ENCODE data around the gene PXT1. TPM values are rescaled to one million over a fixed set of nuclear protein-coding genes. Genes with fewer than 3 reads are reported as not detected.

Gene PXT1
- polyA plus RNA-seq, 1 donor (not counting 4 experiments of a cell fraction or from before 2014, with no cell fraction given): 0.08 TPM

DNA sequence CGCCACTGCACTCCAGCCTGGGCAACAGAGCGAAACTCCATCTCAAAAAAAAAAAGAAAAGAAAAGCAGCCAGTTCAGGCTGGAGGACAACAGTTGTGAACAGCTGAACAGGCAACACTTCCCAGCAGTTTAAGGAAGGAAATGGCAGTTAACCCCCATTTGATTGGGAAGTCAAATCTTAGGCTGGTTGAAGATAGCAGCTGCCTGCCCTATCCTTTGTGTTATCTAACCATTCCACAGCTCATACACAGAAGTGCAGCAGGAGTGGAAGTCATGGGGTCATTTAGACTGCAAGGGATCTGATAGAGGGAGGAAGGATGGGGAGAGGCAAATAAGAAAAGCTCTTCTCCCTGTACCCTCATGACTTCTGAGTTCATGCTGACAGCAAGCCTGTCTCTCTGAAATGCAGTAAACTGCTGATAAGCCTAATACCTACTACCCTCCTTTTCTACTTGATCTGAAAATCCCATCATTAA lies 35.4 kb upstream of the PXT1 start:
- H3K9ac ChIP-seq (ENCODE audit: control insufficient read depth, extremely low read depth, insufficient read depth, low read length): no peak overlapping the region
- H3K36me3 ChIP-seq (ENCODE audit: control insufficient read depth in 2 of 2, extremely low read depth in 1 of 2, insufficient read depth in 2 of 2, low read length in 2 of 2): peaks cover 5 to 9% of the 10 kb centered on the region in 2 experiments
- DNase-seq (ENCODE audit: low read depth, low spot score) (no peak), FAIRE-seq (no peak)
- H4K20me1 ChIP-seq (ENCODE audit: control insufficient read depth, extremely low read depth, insufficient read depth, low read length): no peaks in the 10 kb centered on the region
- H3K27ac ChIP-seq (ENCODE audit: control insufficient read depth, insufficient read depth, low read length): no peak overlapping the region
- no peak overlapping the region for H2AFZ ChIP-seq (ENCODE audit: control insufficient read depth, low read length)
- H3K9me3 ChIP-seq (ENCODE audit: control insufficient read depth, low read depth, low read length): no peaks in the 10 kb centered on the region
- no peaks in the 10 kb centered on the region for H3K79me2 ChIP-seq (ENCODE audit: control insufficient read depth, insufficient read depth, low read length)
- H3K4me2 ChIP-seq (ENCODE audit: control insufficient read depth, extremely low read depth, insufficient read depth, low read depth, low read length): no peak overlapping the region
- no peaks in the 10 kb centered on the region for H3K9me1 ChIP-seq (ENCODE audit: control insufficient read depth, extremely low read depth, insufficient read depth, low read length)
- no peaks in the 10 kb centered on the region for H3K27me3 ChIP-seq (ENCODE audit: control insufficient read depth, extremely low read depth, insufficient read depth, low read length)
- no peak overlapping the region for H3K4me3 ChIP-seq (ENCODE audit: control insufficient read depth in 2 of 3, extremely low read depth in 1 of 3, insufficient read depth in 2 of 3, low read depth in 1 of 3, low read length in 3 of 3)
- H3K4me1 ChIP-seq (ENCODE audit: control insufficient read depth, extremely low read depth, insufficient read depth, low read length): no peaks in the 10 kb centered on the region
- TF ChIP-seq, protein P1, sequence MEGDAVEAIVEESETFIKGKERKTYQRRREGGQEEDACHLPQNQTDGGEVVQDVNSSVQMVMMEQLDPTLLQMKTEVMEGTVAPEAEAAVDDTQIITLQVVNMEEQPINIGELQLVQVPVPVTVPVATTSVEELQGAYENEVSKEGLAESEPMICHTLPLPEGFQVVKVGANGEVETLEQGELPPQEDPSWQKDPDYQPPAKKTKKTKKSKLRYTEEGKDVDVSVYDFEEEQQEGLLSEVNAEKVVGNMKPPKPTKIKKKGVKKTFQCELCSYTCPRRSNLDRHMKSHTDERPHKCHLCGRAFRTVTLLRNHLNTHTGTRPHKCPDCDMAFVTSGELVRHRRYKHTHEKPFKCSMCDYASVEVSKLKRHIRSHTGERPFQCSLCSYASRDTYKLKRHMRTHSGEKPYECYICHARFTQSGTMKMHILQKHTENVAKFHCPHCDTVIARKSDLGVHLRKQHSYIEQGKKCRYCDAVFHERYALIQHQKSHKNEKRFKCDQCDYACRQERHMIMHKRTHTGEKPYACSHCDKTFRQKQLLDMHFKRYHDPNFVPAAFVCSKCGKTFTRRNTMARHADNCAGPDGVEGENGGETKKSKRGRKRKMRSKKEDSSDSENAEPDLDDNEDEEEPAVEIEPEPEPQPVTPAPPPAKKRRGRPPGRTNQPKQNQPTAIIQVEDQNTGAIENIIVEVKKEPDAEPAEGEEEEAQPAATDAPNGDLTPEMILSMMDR (optimal IDR thresholded peaks at IDR 0.05 in 1 of 3, IDR thresholded peaks at IDR 0.05 in 1 of 3, conservative IDR thresholded peaks at IDR 0.05 in 1 of 3; ENCODE audit: extremely low read depth in 1 of 3, insufficient read depth in 2 of 3, low read length in 3 of 3): no peak
- TF ChIP-seq EZH2 (IDR thresholded peaks at IDR 0.05; ENCODE audit: low read length): no peak
- dilution Hi-C loops (cut with MboI; ENCODE audit: extremely low pct_ligation_motif_present, low sequenced_read_pairs): no loop called here

DNA sequence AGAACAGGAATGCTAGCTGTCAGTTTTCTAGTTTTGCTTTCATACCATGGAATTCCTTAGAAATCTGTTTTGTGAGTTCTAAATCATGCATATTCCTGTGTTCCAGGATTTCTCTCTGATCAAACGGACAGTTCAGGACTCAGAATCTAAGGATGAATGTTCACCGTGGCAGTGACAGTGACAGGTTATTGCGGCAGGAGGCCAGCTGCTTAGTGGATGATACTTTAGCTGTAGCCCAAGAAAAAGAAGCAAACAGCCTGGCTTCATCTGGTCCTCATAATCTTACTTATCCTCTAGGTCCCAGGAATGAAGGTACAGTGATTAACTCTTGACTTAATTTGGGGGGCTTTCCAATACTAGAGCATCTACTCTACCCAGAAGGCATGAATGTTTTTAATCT lies 27.3 kb upstream of the PXT1 start:
- peaks cover 2 to 7% of the 10 kb centered on the region in 2 experiments for H3K36me3 ChIP-seq (ENCODE audit: control insufficient read depth in 2 of 2, extremely low read depth in 1 of 2, insufficient read depth in 2 of 2, low read length in 2 of 2)
- no peak for FAIRE-seq

More for the DNA sequence above, 27.3 kb upstream of the PXT1 start:
- Histone ChIP-seq H3K4me1 (ENCODE audit: control insufficient read depth, extremely low read depth, insufficient read depth, low read length) (no peaks in the 10 kb centered on the region), H3K9me3 (ENCODE audit: control insufficient read depth, low read depth, low read length) (no peaks in the 10 kb centered on the region), H3K27me3 (ENCODE audit: control insufficient read depth, extremely low read depth, insufficient read depth, low read length) (no peaks in the 10 kb centered on the region), H2AFZ (ENCODE audit: control insufficient read depth, low read length) (no peak overlapping the region), H4K20me1 (ENCODE audit: control insufficient read depth, extremely low read depth, insufficient read depth, low read length) (no peaks in the 10 kb centered on the region), H3K79me2 (ENCODE audit: control insufficient read depth, insufficient read depth, low read length) (peaks cover 18% of the 10 kb centered on the region), H3K4me2 (ENCODE audit: control insufficient read depth, extremely low read depth, insufficient read depth, low read depth, low read length) (no peak overlapping the region), H3K27ac (ENCODE audit: control insufficient read depth, insufficient read depth, low read length) (no peak overlapping the region), H3K9me1 (ENCODE audit: control insufficient read depth, extremely low read depth, insufficient read depth, low read length) (peaks cover 2% of the 10 kb centered on the region), H3K4me3 (ENCODE audit: control insufficient read depth in 2 of 3, extremely low read depth in 1 of 3, insufficient read depth in 2 of 3, low read depth in 1 of 3, low read length in 3 of 3) (no peak overlapping the region), H3K9ac (ENCODE audit: control insufficient read depth, extremely low read depth, insufficient read depth, low read length) (no peak overlapping the region)
- TF ChIP-seq EZH2 (IDR thresholded peaks at IDR 0.05; ENCODE audit: low read length): no peak
- TF ChIP-seq, protein P1 (optimal IDR thresholded peaks at IDR 0.05 in 1 of 3, IDR thresholded peaks at IDR 0.05 in 1 of 3, conservative IDR thresholded peaks at IDR 0.05 in 1 of 3; ENCODE audit: extremely low read depth in 1 of 3, insufficient read depth in 2 of 3, low read length in 3 of 3): no peak
- dilution Hi-C loops (cut with MboI; ENCODE audit: extremely low pct_ligation_motif_present, low sequenced_read_pairs): no loop called here
- DNase-seq (ENCODE audit: low read depth, low spot score): no peak

Data from keratinocyte (primary cell).